ENCODE data around the gene CRELD1.

Gene CRELD1

DNA sequence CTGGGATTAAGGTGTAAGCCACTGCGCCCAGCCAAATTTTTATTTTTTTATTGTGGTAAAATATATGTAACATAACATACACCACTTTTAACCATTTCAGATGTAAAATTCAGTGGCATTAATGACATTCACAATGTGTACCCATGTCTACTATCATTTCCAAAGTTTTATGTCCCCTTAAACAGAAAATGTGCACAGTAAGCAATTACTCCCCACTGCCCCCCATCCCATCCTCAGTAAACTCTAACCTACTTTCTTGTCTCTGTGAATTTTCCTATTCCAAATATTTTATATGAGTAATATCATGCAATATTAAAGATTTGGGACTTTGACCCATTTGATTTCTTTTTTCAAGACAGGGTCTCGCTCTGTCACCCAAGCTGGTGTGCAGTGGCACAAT is 33.2 kb downstream of the CRELD1 start:
- no peak for DNase-seq

DNA sequence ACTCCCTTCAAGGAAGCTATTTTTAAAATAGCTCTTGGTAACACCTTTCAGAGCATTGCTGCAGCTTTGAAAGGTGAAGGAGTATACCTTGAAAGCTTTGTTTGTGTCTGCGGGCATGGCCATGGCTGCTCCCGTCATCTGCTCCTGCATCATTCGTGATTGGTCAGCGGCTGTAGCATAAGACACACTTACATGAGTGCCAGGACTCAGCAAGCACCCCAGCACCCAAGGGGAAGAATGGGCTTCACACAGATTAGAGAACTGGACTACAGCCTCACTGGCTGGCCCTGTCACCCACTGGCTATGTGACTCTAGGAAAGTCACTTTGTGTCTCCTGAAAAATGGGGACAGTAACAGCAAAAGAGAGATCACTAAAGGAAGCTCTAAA is 36.0 kb downstream of the CRELD1 start:
- DNase-seq, result peak in 1 of 2 experiments; percentile 8

DNA sequence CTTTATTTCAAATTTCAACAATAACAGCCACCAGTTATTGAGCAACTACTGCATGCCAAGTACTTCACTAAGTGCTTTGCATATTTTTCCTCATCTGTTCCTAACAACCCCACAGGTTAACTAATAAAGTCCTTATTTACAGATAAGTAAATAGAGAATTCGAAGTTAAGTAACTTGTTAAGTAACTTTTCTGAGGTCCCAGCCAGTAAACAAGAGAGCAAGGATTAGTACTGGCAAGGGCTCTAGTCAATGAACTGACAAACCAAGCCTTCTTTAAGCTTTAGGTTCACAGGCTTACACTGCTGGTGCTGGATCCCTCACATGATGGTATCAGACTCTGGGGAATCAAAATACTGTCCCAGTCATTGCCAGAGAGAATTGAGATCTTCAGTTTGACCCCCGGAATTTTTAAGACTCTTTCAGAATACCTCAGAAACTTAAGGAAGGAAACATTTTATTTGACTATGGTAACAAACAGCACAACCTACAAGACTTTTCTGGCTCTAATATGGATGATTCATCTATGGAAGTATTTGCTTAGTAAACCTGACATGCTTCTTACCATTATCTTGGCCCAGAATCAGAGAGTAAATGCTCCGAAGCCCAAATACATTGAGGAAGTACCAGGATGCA is 36.5 kb downstream of the CRELD1 start:
- no peak for DNase-seq

DNA sequence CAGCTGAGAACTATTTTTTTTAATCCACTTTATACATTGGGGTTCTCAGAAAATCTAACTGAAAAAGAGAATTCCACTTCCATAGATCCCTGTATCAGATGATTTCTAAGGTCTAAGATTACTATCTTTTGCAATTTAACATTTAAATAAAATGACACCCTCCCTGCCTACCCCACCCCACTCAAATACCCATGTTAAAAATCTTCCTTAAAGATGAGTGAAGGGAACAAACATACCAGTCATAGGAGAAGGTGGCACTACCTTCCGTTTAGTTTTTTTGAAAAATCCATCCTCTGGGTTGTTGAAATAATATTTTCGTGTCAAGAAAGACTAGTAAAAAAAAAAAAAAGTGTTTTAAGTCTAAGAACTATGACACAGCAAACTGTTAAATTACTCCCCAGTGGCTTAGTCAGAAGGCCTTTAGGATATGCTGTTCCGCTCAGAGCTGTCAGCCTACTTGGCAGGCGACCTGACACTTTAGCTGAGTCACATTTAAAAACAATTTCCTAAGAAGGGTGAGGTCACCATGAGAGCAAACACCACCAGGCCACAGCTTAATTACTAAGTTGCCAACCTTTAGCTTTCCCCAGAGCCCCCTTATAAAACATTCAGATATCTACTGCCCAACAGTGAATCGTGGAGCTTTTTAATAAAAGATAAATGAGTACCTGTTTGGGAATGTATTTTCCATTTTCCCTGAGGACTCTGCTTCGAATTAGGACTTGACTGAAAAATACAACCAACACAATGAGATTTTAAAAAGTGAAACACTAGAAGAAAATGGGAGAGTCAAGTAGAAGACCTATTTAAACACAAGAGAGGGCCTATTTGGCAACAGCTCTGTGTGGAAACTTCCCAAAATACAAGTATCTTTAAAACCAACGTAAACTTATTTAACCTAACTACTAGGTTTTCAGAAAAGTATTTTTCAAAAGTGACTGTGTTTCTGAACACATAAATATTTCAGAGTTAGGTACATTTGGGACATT is 43.4 kb downstream of the CRELD1 start:
- peak; percentile 35 to 52 for DNase-seq

DNA sequence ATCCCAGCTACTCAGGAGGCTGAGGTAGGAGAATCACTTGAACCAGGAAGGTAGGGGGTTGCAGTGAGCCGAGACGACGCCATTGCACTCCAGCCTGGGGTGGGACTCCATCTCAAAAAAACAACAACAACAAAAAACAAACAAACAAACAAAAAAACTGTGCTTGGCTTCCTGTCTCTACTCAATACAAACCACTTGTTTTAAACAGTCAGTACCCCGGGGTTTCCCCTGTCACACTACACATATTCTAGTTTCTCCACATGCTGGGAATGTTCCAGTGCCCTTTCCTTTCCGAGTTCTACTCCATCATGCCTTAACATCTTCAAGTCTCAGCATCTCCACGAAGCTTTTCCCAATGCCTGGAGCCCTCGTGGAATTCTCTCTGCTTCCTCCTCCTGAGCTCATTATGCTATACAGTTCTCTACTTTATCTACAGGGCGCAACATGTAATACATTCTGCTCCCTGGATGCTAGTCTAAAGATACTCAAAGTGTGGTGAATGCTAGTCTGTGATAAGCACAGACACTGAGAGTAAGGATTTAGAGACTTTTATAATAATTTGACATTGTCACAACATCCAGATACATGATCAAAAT is 45.2 kb downstream of the CRELD1 start:
- DNase-seq, result no peak

DNA sequence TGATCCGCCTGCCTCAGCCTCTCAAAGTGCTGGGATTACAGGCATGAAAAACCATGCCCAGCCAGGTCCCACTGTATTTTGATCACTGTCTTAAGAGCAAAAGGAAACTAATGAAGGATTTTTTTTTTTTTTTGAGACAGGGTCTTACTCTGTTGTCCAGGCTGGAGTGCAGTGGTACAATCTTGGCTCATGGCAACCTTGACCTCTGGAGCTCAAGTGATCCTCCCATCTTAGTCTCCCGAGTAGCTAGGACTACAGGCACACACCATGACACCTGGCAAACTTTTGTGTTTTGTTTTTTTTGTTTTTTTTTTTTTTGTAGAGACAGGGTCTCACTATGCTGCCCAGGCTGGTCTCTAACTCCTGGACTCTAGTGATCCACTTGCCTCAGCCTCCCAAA is 46.6 kb downstream of the CRELD1 start:
- DNase-seq, result no peak

DNA sequence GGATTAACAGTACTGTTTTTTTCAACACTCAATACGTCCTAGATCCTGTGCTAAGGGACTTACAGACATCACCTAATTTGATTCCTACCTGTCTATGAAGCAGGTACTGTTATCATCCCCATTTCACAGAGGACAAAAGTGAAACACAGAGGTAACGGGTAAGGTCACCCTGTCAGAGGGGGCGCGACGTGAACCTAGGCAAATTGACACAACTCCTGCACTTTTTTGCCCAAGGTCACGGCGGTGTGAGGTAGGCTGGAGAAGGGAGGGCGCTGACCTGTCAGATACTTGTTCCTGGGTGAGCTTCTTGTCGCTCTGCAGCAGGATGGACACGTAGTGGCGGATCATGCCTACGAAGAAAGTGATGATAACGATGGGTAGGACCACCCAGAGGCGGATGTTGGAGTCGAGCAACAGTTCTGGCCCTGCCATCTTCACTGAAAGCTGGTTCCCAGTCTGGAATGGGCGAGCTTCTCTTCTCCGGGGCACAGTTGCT is 52.6 kb downstream of the CRELD1 start:
- DNase-seq, result no peak

DNA sequence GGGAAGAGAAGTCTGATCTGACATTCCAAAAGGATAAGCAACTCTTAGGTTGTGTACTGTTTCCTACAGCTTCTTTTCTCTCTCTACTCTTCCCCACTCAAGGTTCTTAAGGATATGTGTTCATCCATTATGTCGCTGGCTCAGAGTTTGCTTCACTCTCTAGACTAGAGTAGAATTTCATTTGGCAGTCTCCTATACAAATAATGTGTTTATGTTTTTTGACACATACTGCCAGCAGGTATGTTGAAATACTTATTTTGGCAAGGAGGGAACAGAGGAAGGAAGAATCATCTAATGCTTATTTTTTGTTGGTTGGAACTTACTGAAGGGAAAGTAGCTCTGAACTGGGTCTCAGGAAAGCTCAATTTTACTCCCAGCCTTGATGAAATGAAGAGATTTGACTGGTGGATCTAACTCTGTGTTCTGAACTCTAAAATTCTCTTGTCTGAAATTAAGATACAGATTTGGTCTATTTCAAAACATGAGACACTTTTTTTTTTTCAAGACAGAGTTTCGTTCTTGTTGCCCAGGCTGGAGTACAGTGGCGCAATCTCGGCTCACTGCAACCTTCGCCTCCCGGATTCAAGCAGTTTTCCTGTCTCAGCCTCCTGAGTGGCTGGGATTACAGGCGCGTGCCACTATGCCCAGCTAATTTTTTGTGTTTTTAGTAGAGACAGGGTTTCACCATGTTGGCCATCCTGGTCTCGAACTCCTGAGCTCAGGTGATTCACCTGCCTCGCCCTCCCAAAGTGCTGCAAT is 60.6 kb downstream of the CRELD1 start:
- no peak for DNase-seq

All from activated T-cell treated with anti-CD3 and anti-CD28 coated beads, Interleukin-2, amount 50 U/mL, for 48 hours (primary cell).